Measurements from ENCODE around the gene COX18. TPM values are rescaled to one million over a fixed set of nuclear protein-coding genes. Genes with fewer than 3 reads are reported as not detected.

COX18 gene
- total RNA-seq, 2 experiments from 2014 or later, result 12.9 to 13.3 TPM

Other genes starting within 250 kb of the COX18 start
- gene ANKRD17, start 189.1 kb upstream of the COX18 start, total RNA-seq, result 10 to 100 TPM; 51.2 to 58.2 TPM